Measurements from ENCODE around the gene SCN1A. TPM values are rescaled to one million over a fixed set of nuclear protein-coding genes. Genes with fewer than 3 reads are reported as not detected.

SCN1A gene
- total and polyA plus RNA-seq, 2 of the 8 experiments (the other 6 are each of a cell fraction or from before 2014, with no cell fraction given): 0.18 to 1.9 TPM

GRCh38 chr2:166041613-166042012 is 86.2 kb downstream of the SCN1A start (continued):
- no peak for TF ChIP-seq ATF3 (IDR thresholded peaks at IDR 0.05; ENCODE audit: insufficient read depth, low read depth, low read length)
